HepG2 (cell line): Measurements from ENCODE around the gene JSRP1. TPM values are rescaled to one million over a fixed set of nuclear protein-coding genes. Genes with fewer than 3 reads are reported as not detected.

Experiments used
- ATAC-seq: fragments of 200-7000 bp; cut with Tn5 transposase; 3 replicates; pipeline ENCODE4 v1.9.1; 2020; ENCODE audit warnings: mild to moderate bottlenecking, moderate library complexity
- BruUV-seq: library from RNA; stranded (reverse); fragments of 400-500 nt; replicated peaks from 2 replicates; lab custom pipeline; 2021; lab: Mats Ljungman, UMichigan
- CTCF ChIA-PET: fragments of 300-600 bp; formaldehyde crosslinking; extraction: SDS; loops from one replicate; lab custom pipeline; 2021; ENCODE audit warnings: low total read pairs, inconsistent platforms, low intra/inter-chr PET ratio; lab: Yijun Ruan, JAX
- POLR2A ChIA-PET: fragments of 350-600 bp; sonication (Branson Sonifier 250); formaldehyde crosslinking; loops from one replicate; lab custom pipeline; 2020; ENCODE audit warnings: antibody characterized with exemption, inconsistent platforms; lab: Yijun Ruan, JAX
- DNase-seq: peaks from one replicate; pipeline ENCODE4 v3.0.0-alpha.2; 2015; ENCODE audit warnings: low spot score
- FAIRE-seq: peaks from 3 replicates; lab custom pipeline; 2011; peaks lifted over from hg19 to GRCh38; lab: Jason Lieb, UNC
- H2AFZ ChIP-seq: one replicate; pipeline ENCODE4 v1.6.1; 2011; ENCODE audit warnings: low read length, inconsistent platforms
- H3K27ac ChIP-seq: fragments of 300-600 bp; 3 replicates; pipeline ENCODE4 v1.8.0; 2011; ENCODE audit warnings: mixed run types, mild to moderate bottlenecking, mixed read lengths, low read length, inconsistent platforms; ENCODE audit not compliant: insufficient read depth; ENCODE audit errors: extremely low read length
- H3K27me3 ChIP-seq, 2 experiments: fragments of 200-600 bp in 1 of 2; 2 replicates in 1 of 2; 3 replicates in 1 of 2; pipeline versions ENCODE4 v1.6.0 to v1.8.0; 2011; ENCODE audit warnings: low read length in 2 of 2, mild to moderate bottlenecking in 2 of 2, moderate library complexity in 2 of 2, inconsistent platforms in 1 of 2; ENCODE audit not compliant: insufficient read depth in 2 of 2, control insufficient read depth in 1 of 2
- H3K36me3 ChIP-seq, 2 experiments: fragments of 200-600 bp in 1 of 2; replicated peaks in 1 of 2; 2 replicates in 1 of 2; 3 replicates in 1 of 2; pipeline versions ENCODE4 v1.5.1 to v1.8.0; 2011; ENCODE audit warnings: low read length in 2 of 2, inconsistent platforms in 1 of 2; ENCODE audit not compliant: insufficient read depth in 2 of 2, control insufficient read depth in 1 of 2
- H3K4me1 ChIP-seq: 2 replicates; pipeline ENCODE4 v1.5.1; 2012; ENCODE audit warnings: low read length, inconsistent platforms; ENCODE audit not compliant: insufficient read depth
- H3K4me2 ChIP-seq: 2 replicates; pipeline ENCODE4 v1.6.0; 2011; ENCODE audit warnings: low read depth, low read length, inconsistent platforms
- H3K4me3 ChIP-seq, 3 experiments: fragments of 200-600 bp in 1 of 3; sonication (generic), shearing (Covaris generic) in 1 of 3; replicated peaks in 1 of 3; 2 replicates each; pipeline ENCODE4 v1.5.1; 2011 to 2016; ENCODE audit warnings: low read length in 3 of 3, inconsistent platforms in 2 of 3, low read depth in 2 of 3, mild to moderate bottlenecking in 2 of 3, control low read depth in 1 of 3, mixed read lengths in 1 of 3; ENCODE audit not compliant: insufficient read depth in 1 of 3
- H3K79me2 ChIP-seq: one replicate; pipeline ENCODE4 v1.6.1; 2011; ENCODE audit warnings: low read length, inconsistent platforms; ENCODE audit not compliant: insufficient read depth
- H3K9ac ChIP-seq: 2 replicates; pipeline ENCODE4 v1.6.0; 2011; ENCODE audit warnings: mild to moderate bottlenecking, low read depth, low read length, inconsistent platforms; ENCODE audit not compliant: insufficient read depth
- H3K9me3 ChIP-seq: 2 replicates; pipeline ENCODE4 v1.5.1; 2012; ENCODE audit warnings: mild to moderate bottlenecking, low read length
- H4K20me1 ChIP-seq: 2 replicates; pipeline ENCODE4 v1.6.0; 2011; ENCODE audit warnings: inconsistent platforms, mild to moderate bottlenecking, low read length, moderate library complexity; ENCODE audit not compliant: insufficient read depth
- AGO2 ChIP-seq: fragments of 200-400 bp; formaldehyde crosslinking; optimal IDR thresholded peaks from 2 replicates; pipeline ENCODE3; 2017; ENCODE audit warnings: mild to moderate bottlenecking, low read depth, low read length, moderate library complexity
- GABPA ChIP-seq, 2 experiments: IDR thresholded peaks; 2 replicates each; pipeline ENCODE4 v1.6.1; 2011 to 2016; ENCODE audit warnings: low read depth in 2 of 2, low read length in 1 of 2, missing biosample characterization in 1 of 2, missing genetic modification characterization in 1 of 2
- HNF1A ChIP-seq, 2 experiments: sonication (generic) in 1 of 2; formaldehyde crosslinking in 1 of 2; IDR thresholded peaks; 2 replicates each; pipeline versions ENCODE4 v1.4.0 to v1.6.1; 2016 to 2020; ENCODE audit warnings: borderline replicate concordance in 1 of 2, low read depth in 1 of 2, mild to moderate bottlenecking in 1 of 2, missing genetic modification reagents in 1 of 2
- HNRNPL ChIP-seq: fragments of 200-400 bp; formaldehyde crosslinking; IDR thresholded peaks from 2 replicates; pipeline ENCODE4 v1.6.1; 2017; ENCODE audit warnings: mild to moderate bottlenecking, low read depth, low read length
- MAFG ChIP-seq: sonication (generic); formaldehyde crosslinking; IDR thresholded peaks from 2 replicates; pipeline ENCODE4 v1.5.1; 2020; ENCODE audit warnings: mild to moderate bottlenecking, missing genetic modification reagents
- MBD4 ChIP-seq: IDR thresholded peaks from 2 replicates; pipeline ENCODE4 v1.6.1; 2012; ENCODE audit warnings: low read length, inconsistent platforms, borderline replicate concordance
- PHF20 ChIP-seq: sonication (generic); formaldehyde crosslinking; IDR thresholded peaks from 2 replicates; pipeline ENCODE4 v1.5.0; 2020; ENCODE audit warnings: mild to moderate bottlenecking, missing genetic modification reagents
- PRPF4 ChIP-seq: fragments of 200-400 bp; formaldehyde crosslinking; IDR thresholded peaks from 2 replicates; pipeline ENCODE4 v1.6.1; 2016; ENCODE audit warnings: low read length, low read depth; ENCODE audit not compliant: poor library complexity, severe bottlenecking
- RBFOX2 ChIP-seq: fragments of 200-400 bp; formaldehyde crosslinking; IDR thresholded peaks from 2 replicates; pipeline ENCODE4 v1.6.1; 2017; ENCODE audit warnings: low read depth, mild to moderate bottlenecking, low read length
- SMAD9 ChIP-seq: sonication (generic); formaldehyde crosslinking; IDR thresholded peaks from 2 replicates; pipeline ENCODE4 v1.5.1; 2020; ENCODE audit warnings: mild to moderate bottlenecking, missing genetic modification reagents
- TSC22D2 ChIP-seq: sonication (generic); formaldehyde crosslinking; IDR thresholded peaks from 2 replicates; pipeline ENCODE4 v1.5.1; 2020; ENCODE audit warnings: missing genetic modification reagents, mild to moderate bottlenecking, borderline replicate concordance
- ZBTB14 ChIP-seq: sonication (generic); formaldehyde crosslinking; IDR thresholded peaks from 2 replicates; pipeline ENCODE4 v1.4.0; 2020; ENCODE audit warnings: missing genetic modification reagents
- ZNF205 ChIP-seq: IDR thresholded peaks from 2 replicates; pipeline ENCODE4 v1.6.1; 2018; ENCODE audit warnings: missing biosample characterization, missing genetic modification reagents
- ZNF512B ChIP-seq: sonication (generic); formaldehyde crosslinking; IDR thresholded peaks from 2 replicates; pipeline ENCODE4 v1.5.1; 2020; ENCODE audit warnings: missing genetic modification reagents, mild to moderate bottlenecking, borderline replicate concordance
- WGBS: methylation state at CpG from one replicate; pipeline ENCODE4 v1.1.6; 2017; ENCODE audit warnings: low lambda C conversion rate; 5-methylcytosine and 5-hydroxymethylcytosine counted together
- in situ Hi-C: cut with HindIII; loops from 2 replicates; pipeline ENCODE4 v1.10.0; 2017; ENCODE audit warnings: low pct_unique_long_range_greater_than_20kb; ENCODE audit not compliant: extremely low pct_ligation_motif_present
- intact Hi-C: fragments of 100-400 bp; cut with micrococcal nuclease; formaldehyde crosslinking; loops from one replicate; pipeline ENCODE4 v1.10.0; 2022; ENCODE audit not compliant: unreplicated experiment
- polyA plus RNA-seq, 8 experiments: library from polyadenylated mRNA; depleted of rRNA in 3 of 8; stranded (reverse) in 7 of 8; unstranded in 1 of 8; fragments of >200 nt; fragmentation: Illumina TruSeq in 4 of 8; extraction: Trizol in 4 of 8; gene quantifications; 2 replicates each; pipeline versions ENCODE4 v1.2.1 to v1.2.3, GENCODE V29; 2011 to 2016; ENCODE audit warnings: low read depth in 4 of 8, missing spikeins in 1 of 8, mixed read lengths in 1 of 8; ENCODE audit not compliant: insufficient read depth in 1 of 8
- total RNA-seq, 5 experiments: library from RNA; depleted of rRNA; stranded (reverse); fragments of >200 nt; fragmentation: Illumina TruSeq; extraction: Trizol; gene quantifications; 2 replicates each; pipeline ENCODE4 v1.2.3, GENCODE V29; 2016; ENCODE audit warnings: low read depth in 1 of 5

The JSRP1 gene
- total and polyA plus RNA-seq, 2 of the 13 experiments (the other 11 are each of a cell fraction or from before 2014, with no cell fraction given) = 0.16 to 0.38 TPM

- Histone ChIP-seq H3K79me2 (peaks cover 53% of the 10 kb centered on the region), H3K4me1 (peaks cover 57% of the 10 kb centered on the region), H3K27me3 (no peaks in the 10 kb centered on the region), H3K9ac (peak overlapping the region; percentile 6; the same call in 1 of the 2 replicates), H3K4me3 (no peak overlapping the region), H2AFZ (no peak overlapping the region), H3K27ac (no peak overlapping the region), H3K36me3 (peaks cover 25 to 50% of the 10 kb centered on the region in 2 experiments; a peak in 4 of 5 replicates), H3K4me2 (no peak overlapping the region; the same call in 1 of the 2 replicates), H4K20me1 (peaks cover 39% of the 10 kb centered on the region), H3K9me3 (no peaks in the 10 kb centered on the region)
- WGBS = 82% methylated on average over 15 of the region's 32 CpGs
- ChIA-PET CTCF (no interaction called here), POLR2A (interaction anchor here (0.8 to 1.5 kb wide), 4 partner anchors 8 to 23 kb away, joined by 3 to 9 read pairs (median 4); no protein-coding TSS in a partner anchor)
- in situ Hi-C loops = no loop called here
- ATAC-seq (no peak), FAIRE-seq (no peak), DNase-seq (no peak)
- intact Hi-C loops = no loop called here
- no TSS peak for BruUV-seq
- TF ChIP-seq MAFG (CRISPR knock-in tag) = no peak
- TF ChIP-seq PHF20 = no peak
- TF ChIP-seq ZBTB14 (CRISPR knock-in tag) = no peak
- peak; percentile 4; the same call in 1 of the 2 replicates for TF ChIP-seq GABPA (IDR thresholded peaks at IDR 0.05; ENCODE audit: low read depth, low read length)
- TF ChIP-seq GABPA (CRISPR knock-in tag; IDR thresholded peaks at IDR 0.05; ENCODE audit: low read depth) = no peak
- no peak for TF ChIP-seq SMAD9 (CRISPR knock-in tag)
- TF ChIP-seq ZNF205 (CRISPR knock-in tag) = no peak
- no peak for TF ChIP-seq HNF1A (IDR thresholded peaks at IDR 0.05; ENCODE audit: low read depth)
- TF ChIP-seq HNF1A (CRISPR knock-in tag; IDR thresholded peaks at IDR 0.05; ENCODE audit: borderline replicate concordance) = no peak
- TF ChIP-seq MBD4 = no peak
- TF ChIP-seq AGO2 = peak; percentile 50
- no peak for TF ChIP-seq ZNF512B (CRISPR knock-in tag)
- no peak; the same call in 1 of the 2 replicates for TF ChIP-seq HNRNPL
- TF ChIP-seq RBFOX2 = 0 out of 2 replicates have a peak, but pooled peaks have one; percentile 30
- TF ChIP-seq TSC22D2 (CRISPR knock-in tag) = no peak
- no peak for TF ChIP-seq PRPF4
These were observed 12.7 kb downstream of the JSRP1 start for GRCh38 chr19:2243274-2244124.
